Measurements from ENCODE around the gene ATF7IP2. TPM values are rescaled to one million over a fixed set of nuclear protein-coding genes. Genes with fewer than 3 reads are reported as not detected.

Gene ATF7IP2
- total RNA-seq, 1 experiment from 2014 or later, result 0.41 TPM

GRCh38 chr16:10511829-10512228 is 126.0 kb downstream of the ATF7IP2 start:
- DNase-seq (ENCODE audit: low spot score), result no peak

GRCh38 chr16:10514369-10515055 is 128.7 kb downstream of the ATF7IP2 start:
- DNase-seq (ENCODE audit: low spot score), result peak; percentile 72

GRCh38 chr16:10517868-10518267 is 132.0 kb downstream of the ATF7IP2 start:
- DNase-seq (ENCODE audit: low spot score), result no peak

- no peak for DNase-seq (ENCODE audit: low spot score)
These were observed 132.7 kb downstream of the ATF7IP2 start for GRCh38 chr16:10518479-10519041.

- DNase-seq (ENCODE audit: low spot score), result no peak
These were observed 133.4 kb downstream of the ATF7IP2 start for GRCh38 chr16:10519297-10519696.

GRCh38 chr16:10519929-10520868 is 134.3 kb downstream of the ATF7IP2 start:
- no peak for DNase-seq (ENCODE audit: low spot score)

- DNase-seq (ENCODE audit: low spot score), result no peak
These were observed 135.2 kb downstream of the ATF7IP2 start for GRCh38 chr16:10520869-10521578.

GRCh38 chr16:10521681-10522274 is 135.9 kb downstream of the ATF7IP2 start:
- DNase-seq (ENCODE audit: low spot score), result peak; percentile 66

- no peak for DNase-seq (ENCODE audit: low spot score)
These were observed 137.1 kb downstream of the ATF7IP2 start for GRCh38 chr16:10522966-10523365.

GRCh38 chr16:10525214-10525825 is 139.5 kb downstream of the ATF7IP2 start:
- no peak for DNase-seq (ENCODE audit: low spot score)

GRCh38 chr16:10526962-10527361 is 141.1 kb downstream of the ATF7IP2 start:
- DNase-seq (ENCODE audit: low spot score), result no peak

- no peak for DNase-seq (ENCODE audit: low spot score)
These were observed 142.8 kb downstream of the ATF7IP2 start for GRCh38 chr16:10528635-10529034.

GRCh38 chr16:10529895-10530669 is 144.2 kb downstream of the ATF7IP2 start:
- no peak for DNase-seq (ENCODE audit: low spot score)

- DNase-seq (ENCODE audit: low spot score), result no peak
These were observed 144.8 kb downstream of the ATF7IP2 start for GRCh38 chr16:10530685-10531084.

GRCh38 chr16:10531582-10531981 is 145.7 kb downstream of the ATF7IP2 start:
- DNase-seq (ENCODE audit: low spot score), result no peak

Small RNA genes within 50 kb of the gene (small RNA-seq; reads per million reads assigned to genes)
- gene RNU6-633P, result not detected

Other genes with a start within 250 kb of the ATF7IP2 start
- gene GRIN2A, start 203.6 kb upstream of the ATF7IP2 start, total RNA-seq (2014; rRNA removed; shearing (Covaris generic)), result not detected in 2 replicates
- gene EMP2, start 194.5 kb downstream of the ATF7IP2 start, total RNA-seq (2014; rRNA removed; shearing (Covaris generic)), result 38.0 and 41.7 TPM in 2 replicates

Measured in HT-29 (cell line).